Measurements from ENCODE around the gene SH3D21. TPM values are rescaled to one million over a fixed set of nuclear protein-coding genes. Genes with fewer than 3 reads are reported as not detected.

The SH3D21 gene
- total RNA-seq, 1 donor from 2014 or later, result 1.7 TPM

DNA sequence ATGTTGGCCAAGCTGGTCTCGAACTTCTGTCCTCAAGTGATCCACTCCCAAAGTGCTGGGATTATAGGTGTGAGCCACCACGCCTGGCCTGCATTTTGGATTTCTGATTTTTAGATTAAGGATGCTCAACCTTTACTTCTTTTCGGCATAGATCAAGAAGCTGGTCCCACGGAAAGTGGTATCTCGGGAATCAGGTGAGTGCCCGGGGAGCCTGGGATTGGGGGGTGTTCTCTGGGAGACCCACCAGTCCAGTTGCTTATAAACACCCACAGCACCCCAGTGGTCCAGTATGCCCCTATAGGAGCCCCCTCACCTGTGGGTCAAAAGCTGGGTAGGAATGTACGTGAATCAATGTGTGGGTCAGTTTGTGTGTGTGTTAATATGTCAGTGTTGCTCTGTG lies 3.2 kb downstream of the SH3D21 start:
- Histone ChIP-seq H3K4me3 (ENCODE audit: low read depth, low read length) (no peak overlapping the region), H3K36me3 (ENCODE audit: control insufficient read depth, insufficient read depth, low read length) (no peaks in the 10 kb centered on the region), H3K27me3 (ENCODE audit: control insufficient read depth, insufficient read depth, low read length) (no peaks in the 10 kb centered on the region)
- TF ChIP-seq, protein P1, sequence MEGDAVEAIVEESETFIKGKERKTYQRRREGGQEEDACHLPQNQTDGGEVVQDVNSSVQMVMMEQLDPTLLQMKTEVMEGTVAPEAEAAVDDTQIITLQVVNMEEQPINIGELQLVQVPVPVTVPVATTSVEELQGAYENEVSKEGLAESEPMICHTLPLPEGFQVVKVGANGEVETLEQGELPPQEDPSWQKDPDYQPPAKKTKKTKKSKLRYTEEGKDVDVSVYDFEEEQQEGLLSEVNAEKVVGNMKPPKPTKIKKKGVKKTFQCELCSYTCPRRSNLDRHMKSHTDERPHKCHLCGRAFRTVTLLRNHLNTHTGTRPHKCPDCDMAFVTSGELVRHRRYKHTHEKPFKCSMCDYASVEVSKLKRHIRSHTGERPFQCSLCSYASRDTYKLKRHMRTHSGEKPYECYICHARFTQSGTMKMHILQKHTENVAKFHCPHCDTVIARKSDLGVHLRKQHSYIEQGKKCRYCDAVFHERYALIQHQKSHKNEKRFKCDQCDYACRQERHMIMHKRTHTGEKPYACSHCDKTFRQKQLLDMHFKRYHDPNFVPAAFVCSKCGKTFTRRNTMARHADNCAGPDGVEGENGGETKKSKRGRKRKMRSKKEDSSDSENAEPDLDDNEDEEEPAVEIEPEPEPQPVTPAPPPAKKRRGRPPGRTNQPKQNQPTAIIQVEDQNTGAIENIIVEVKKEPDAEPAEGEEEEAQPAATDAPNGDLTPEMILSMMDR (IDR thresholded peaks at IDR 0.05; ENCODE audit: insufficient read depth, low read length, poor library complexity, severe bottlenecking), result no peak
- DNase-seq (ENCODE audit: low read depth), result no peak

DNA sequence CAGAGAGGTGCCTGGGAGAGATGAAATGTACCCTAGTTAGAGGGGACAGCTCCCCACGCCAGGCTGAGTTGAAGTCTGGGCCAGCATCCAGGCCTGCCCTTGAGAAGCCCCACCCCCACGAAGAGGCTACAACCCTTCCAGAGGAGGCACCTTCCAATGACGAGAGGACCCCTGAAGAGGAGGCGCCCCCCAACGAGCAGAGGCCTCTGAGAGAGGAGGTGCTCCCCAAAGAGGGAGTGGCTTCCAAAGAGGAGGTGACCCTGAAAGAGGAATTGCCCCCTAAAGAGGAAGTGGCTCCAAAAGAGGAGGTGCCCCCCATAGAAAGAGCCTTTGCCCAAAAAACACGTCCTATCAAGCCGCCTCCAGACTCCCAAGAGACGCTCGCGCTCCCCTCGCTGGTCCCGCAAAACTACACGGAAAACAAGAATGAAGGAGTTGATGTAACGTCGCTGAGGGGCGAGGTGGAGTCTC lies 14.2 kb downstream of the SH3D21 start:
- Histone ChIP-seq H3K36me3 (ENCODE audit: control insufficient read depth, insufficient read depth, low read length) (no peaks in the 10 kb centered on the region), H3K4me3 (ENCODE audit: low read depth, low read length) (no peak overlapping the region), H3K27me3 (ENCODE audit: control insufficient read depth, insufficient read depth, low read length) (no peaks in the 10 kb centered on the region)
- DNase-seq (ENCODE audit: low read depth), result no peak
- TF ChIP-seq, protein P1 (IDR thresholded peaks at IDR 0.05; ENCODE audit: insufficient read depth, low read length, poor library complexity, severe bottlenecking), result no peak

DNA sequence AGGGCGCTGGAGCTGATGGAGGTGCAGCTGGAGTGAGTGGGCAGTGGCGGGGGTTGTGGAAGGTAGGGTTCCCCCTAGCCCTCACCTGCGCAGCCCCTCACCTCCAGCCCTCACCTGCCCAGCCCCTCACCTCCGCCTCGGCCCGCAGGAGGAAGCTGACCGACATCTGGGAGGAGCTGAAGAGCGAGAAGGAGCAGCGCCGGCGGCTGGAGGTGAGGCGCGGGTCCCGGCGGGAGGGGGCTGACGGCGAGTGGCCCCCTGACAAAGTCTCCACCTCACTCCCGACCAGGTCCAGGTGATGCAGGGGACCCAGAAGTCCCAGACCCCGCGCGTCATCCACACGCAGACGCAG lies 14.6 kb downstream of the SH3D21 start:
- TF ChIP-seq, protein P1 (IDR thresholded peaks at IDR 0.05; ENCODE audit: insufficient read depth, low read length, poor library complexity, severe bottlenecking), result no peak
- no peaks in the 10 kb centered on the region for H3K36me3 ChIP-seq (ENCODE audit: control insufficient read depth, insufficient read depth, low read length)
- no peak for DNase-seq (ENCODE audit: low read depth)
- no peak overlapping the region for H3K4me3 ChIP-seq (ENCODE audit: low read depth, low read length)
- no peaks in the 10 kb centered on the region for H3K27me3 ChIP-seq (ENCODE audit: control insufficient read depth, insufficient read depth, low read length)

DNA sequence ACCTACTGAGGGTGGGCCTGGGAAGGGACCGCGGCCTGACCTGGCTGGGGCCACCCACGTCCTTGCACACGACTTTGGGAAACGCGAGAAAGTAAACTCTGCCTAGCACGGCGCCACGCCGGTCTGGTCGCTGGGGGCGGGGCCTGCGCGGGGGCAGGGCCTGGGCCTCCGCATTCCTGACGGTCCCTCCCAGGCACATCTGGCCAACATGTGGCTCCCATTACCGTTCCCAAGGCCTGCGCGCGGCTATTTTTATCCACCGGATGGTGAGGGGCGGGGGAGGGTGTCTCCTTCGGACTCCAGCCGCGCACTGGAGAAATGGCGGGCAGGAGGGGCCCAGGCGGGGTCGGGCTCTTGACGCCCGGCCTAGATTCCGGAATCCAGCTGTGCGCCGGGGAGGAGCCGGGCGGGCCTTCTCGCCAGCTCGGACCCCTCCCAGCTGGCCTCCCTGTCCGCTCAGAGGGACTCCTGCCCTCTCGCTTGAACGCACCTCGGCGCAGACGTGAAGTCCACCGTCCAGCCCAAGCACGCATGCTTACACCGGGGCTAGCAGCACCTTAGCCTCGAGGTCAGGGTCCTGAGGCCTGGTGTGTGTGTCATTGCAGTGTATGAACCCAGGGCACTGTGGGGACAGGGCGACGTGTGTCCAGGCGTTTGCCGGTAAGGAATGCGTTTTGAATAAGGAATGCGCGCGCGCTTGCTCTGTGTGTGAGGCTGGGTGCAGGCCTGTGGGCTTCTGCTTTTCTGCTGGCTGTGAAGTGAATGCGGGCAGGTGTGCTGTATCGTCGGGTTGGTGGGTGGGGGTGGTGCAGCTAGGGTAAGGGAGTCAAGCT lies 15.2 kb downstream of the SH3D21 start:
- no peak overlapping the region for H3K4me3 ChIP-seq (ENCODE audit: low read depth, low read length)
- TF ChIP-seq, protein P1 (IDR thresholded peaks at IDR 0.05; ENCODE audit: insufficient read depth, low read length, poor library complexity, severe bottlenecking), result no peak
- DNase-seq (ENCODE audit: low read depth), result no peak
- no peaks in the 10 kb centered on the region for H3K36me3 ChIP-seq (ENCODE audit: control insufficient read depth, insufficient read depth, low read length)
- no peaks in the 10 kb centered on the region for H3K27me3 ChIP-seq (ENCODE audit: control insufficient read depth, insufficient read depth, low read length)

DNA sequence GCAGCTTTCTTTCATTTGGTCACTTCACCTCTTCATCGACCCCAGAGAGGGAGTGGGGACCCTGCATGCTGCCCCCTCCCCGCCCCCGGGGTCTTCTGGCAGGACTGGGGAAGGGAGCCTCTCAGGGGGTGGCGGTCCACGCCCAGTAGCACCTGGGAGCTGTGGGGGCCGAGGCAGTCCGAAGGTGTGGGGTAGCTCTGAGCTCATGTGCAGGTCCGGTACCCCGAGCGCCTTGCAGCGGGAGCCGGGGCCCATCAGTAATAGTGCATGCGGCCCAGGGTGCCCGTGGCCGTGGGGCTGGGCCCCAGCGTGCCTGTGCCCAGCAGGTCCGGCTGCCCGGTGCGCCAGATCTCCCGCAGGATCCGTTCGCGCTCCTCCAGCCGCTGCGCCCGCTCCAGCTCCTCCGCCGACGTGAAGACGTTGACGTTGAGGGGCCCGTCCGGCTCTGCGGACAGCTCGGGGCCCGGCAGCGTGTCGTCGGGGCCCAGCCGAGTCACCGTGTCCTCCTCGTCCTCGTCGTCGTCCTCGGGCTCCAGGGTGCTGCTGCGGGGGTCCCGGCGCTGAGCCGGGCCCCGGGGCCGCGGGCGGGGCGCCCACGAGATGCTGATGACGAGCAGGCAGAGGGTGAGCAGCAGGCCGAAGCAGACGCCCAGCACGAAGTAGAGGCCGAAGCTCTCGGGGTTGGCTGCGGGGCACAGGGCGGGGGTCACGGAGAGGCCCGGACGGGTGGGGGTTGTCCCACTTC lies 16.0 kb downstream of the SH3D21 start:
- TF ChIP-seq, protein P1 (IDR thresholded peaks at IDR 0.05; ENCODE audit: insufficient read depth, low read length, poor library complexity, severe bottlenecking), result no peak
- Histone ChIP-seq H3K4me3 (ENCODE audit: low read depth, low read length) (peak overlapping the region; percentile 72), H3K36me3 (ENCODE audit: control insufficient read depth, insufficient read depth, low read length) (no peaks in the 10 kb centered on the region), H3K27me3 (ENCODE audit: control insufficient read depth, insufficient read depth, low read length) (no peaks in the 10 kb centered on the region)
- DNase-seq (ENCODE audit: low read depth), result no peak
